CD4-positive, CD25-positive, alpha-beta regulatory T cell (primary cell): Measurements from ENCODE around the gene LIMS1. TPM values are rescaled to one million over a fixed set of nuclear protein-coding genes. Genes with fewer than 3 reads are reported as not detected.
"Not testable (repeated sequence)": the region's sequence is repeated elsewhere in the genome, so short reads cannot be mapped to it uniquely, and the experiment has no call there.

ENCODE experiments used
- ATAC-seq, 2 donors: fragments of 150-1000 bp; cut with Tn5 transposase; one replicate each; pipeline ENCODE4 v1.10.0; 2021; ENCODE audit warnings: low read depth in 2 of 2, moderate number of reproducible peaks in 2 of 2, moderate library complexity in 1 of 2
- DNase-seq, 3 donors: peaks; one replicate each; pipeline versions ENCODE4 v3.0.0 to v3.0.0-alpha.2; 2012 to 2022; ENCODE audit warnings: mixed read lengths in 1 of 3
- H3K27ac ChIP-seq: one replicate; pipeline ENCODE4 v1.7.0; 2013; ENCODE audit warnings: mild to moderate bottlenecking, low read length; ENCODE audit not compliant: insufficient read depth, poor library complexity, severe bottlenecking
- H3K27me3 ChIP-seq: one replicate; pipeline ENCODE4 v1.7.0; 2013; ENCODE audit warnings: low read length; ENCODE audit not compliant: control insufficient read depth, insufficient read depth
- H3K36me3 ChIP-seq: one replicate; pipeline ENCODE4 v1.7.0; 2013; ENCODE audit warnings: mild to moderate bottlenecking, low read length, moderate library complexity; ENCODE audit not compliant: control insufficient read depth, insufficient read depth
- H3K4me1 ChIP-seq: 2 replicates; pipeline ENCODE4 v1.7.0; 2013; ENCODE audit warnings: mild to moderate bottlenecking, low read length; ENCODE audit not compliant: insufficient read depth, control insufficient read depth, poor library complexity, severe bottlenecking
- H3K4me3 ChIP-seq: one replicate; pipeline ENCODE4 v1.7.0; 2013; ENCODE audit warnings: low read depth, mild to moderate bottlenecking, low read length, moderate library complexity
- H3K9me3 ChIP-seq, 2 experiments: 1 replicate in 1 of 2; 2 replicates in 1 of 2; pipeline ENCODE4 v1.7.0; 2013; ENCODE audit warnings: low read length in 2 of 2, mild to moderate bottlenecking in 1 of 2, moderate library complexity in 1 of 2; ENCODE audit not compliant: control insufficient read depth in 2 of 2
- H3K27ac Mint-ChIP-seq, 3 donors: one replicate each; pipeline ENCODE4 v1.8.0; 2020 to 2022; ENCODE audit warnings: mild to moderate bottlenecking in 3 of 3, mixed read lengths in 3 of 3, moderate library complexity in 2 of 3
- H3K27me3 Mint-ChIP-seq: one replicate; pipeline ENCODE4 v1.8.0; 2022; ENCODE audit warnings: mild to moderate bottlenecking, mixed read lengths
- H3K36me3 Mint-ChIP-seq: one replicate; pipeline ENCODE4 v1.8.0; 2020; ENCODE audit warnings: mixed read lengths
- H3K4me1 Mint-ChIP-seq, 4 donors: one replicate each; pipeline ENCODE4 v1.8.0; 2020 to 2022; ENCODE audit warnings: mixed read lengths in 4 of 4, mild to moderate bottlenecking in 1 of 4
- H3K4me3 Mint-ChIP-seq, 4 donors: one replicate each; pipeline ENCODE4 v1.8.0; 2020 to 2022; ENCODE audit warnings: mild to moderate bottlenecking in 4 of 4, mixed read lengths in 4 of 4, moderate library complexity in 3 of 4
- H3K9me3 Mint-ChIP-seq, 7 donors: one replicate each; pipeline ENCODE4 v1.8.0; 2020 to 2022; ENCODE audit warnings: mixed read lengths in 7 of 7, mild to moderate bottlenecking in 3 of 7, moderate library complexity in 2 of 7
- polyA plus RNA-seq, 4 donors: library from polyadenylated mRNA; unstranded; fragments of 300-500 nt; fragmentation: Illumina TruSeq; gene quantifications; one replicate each; pipeline ENCODE4 v1.2.3, GENCODE V29; 2021
- total RNA-seq: library from RNA; stranded (reverse); gene quantifications from one replicate; pipeline ENCODE4 v1.2.3, GENCODE V29; 2022

LIMS1 gene
- total and polyA plus RNA-seq, 5 donors from 2014 or later = 109 to 235 (median 158) TPM

GRCh38 chr2:108595771-108596170 is 61.5 kb downstream of the LIMS1 start:
- H3K27me3 ChIP-seq, H3K27ac ChIP-seq, H3K9me3 Mint-ChIP-seq, H3K36me3 Mint-ChIP-seq, DNase-seq, ATAC-seq, H3K27me3 Mint-ChIP-seq, H3K9me3 ChIP-seq, H3K4me3 ChIP-seq, H3K4me3 Mint-ChIP-seq, H3K4me1 ChIP-seq, H3K36me3 ChIP-seq, H3K27ac Mint-ChIP-seq: not testable (repeated sequence)
- H3K4me1 Mint-ChIP-seq = peaks cover 14 to 23% (median 18%) of the 10 kb centered on the region in 4 donors

GRCh38 chr2:108597105-108597744 is 63.0 kb downstream of the LIMS1 start:
- not testable (repeated sequence) for H3K36me3 Mint-ChIP-seq

GRCh38 chr2:108601199-108601598 is 66.9 kb downstream of the LIMS1 start:
- H3K36me3 Mint-ChIP-seq = not testable (repeated sequence)

More at GRCh38 chr2:108597105-108597744, 63.0 kb downstream of the LIMS1 start:
- H3K4me3 ChIP-seq, H3K27ac ChIP-seq, H3K4me3 Mint-ChIP-seq, H3K27me3 Mint-ChIP-seq, H3K9me3 ChIP-seq, H3K36me3 ChIP-seq, H3K9me3 Mint-ChIP-seq, H3K27me3 ChIP-seq, H3K27ac Mint-ChIP-seq, H3K4me1 ChIP-seq: not testable (repeated sequence)
- peaks cover 10 to 18% (median 14%) of the 10 kb centered on the region in 4 donors for H3K4me1 Mint-ChIP-seq
- ATAC-seq (peak; percentile 79 to 89), DNase-seq (peak in 2 of 3 donors; percentile 46 to 66)

GRCh38 chr2:108602422-108602821 is 68.2 kb downstream of the LIMS1 start:
- Mint-ChIP-seq H3K27me3 (no peaks in the 10 kb centered on the region), H3K4me1 (peaks cover 0 to 19% (median 5%) of the 10 kb centered on the region in 4 donors), H3K4me3 (no peak overlapping the region), H3K27ac (no peak overlapping the region), H3K9me3 (peaks cover 0 to 3% (median 0%) of the 10 kb centered on the region in 7 donors), H3K36me3 (no peaks in the 10 kb centered on the region)
- DNase-seq (no peak), ATAC-seq (no peak)
- no peaks in the 10 kb centered on the region for H3K9me3 ChIP-seq
- H3K27me3 ChIP-seq = no peaks in the 10 kb centered on the region
- no peak overlapping the region for H3K4me3 ChIP-seq
- no peaks in the 10 kb centered on the region for H3K36me3 ChIP-seq
- H3K4me1 ChIP-seq = peaks cover 10% of the 10 kb centered on the region
- H3K27ac ChIP-seq = no peak overlapping the region

More at GRCh38 chr2:108601199-108601598, 66.9 kb downstream of the LIMS1 start:
- not testable (repeated sequence) for H3K27me3 Mint-ChIP-seq, ATAC-seq, H3K4me3 Mint-ChIP-seq, H3K9me3 Mint-ChIP-seq, DNase-seq, H3K9me3 ChIP-seq, H3K27me3 ChIP-seq, H3K4me1 ChIP-seq, H3K27ac Mint-ChIP-seq, H3K4me3 ChIP-seq, H3K36me3 ChIP-seq, H3K27ac ChIP-seq
- peaks cover 0 to 12% (median 5%) of the 10 kb centered on the region in 4 donors for H3K4me1 Mint-ChIP-seq

GRCh38 chr2:108604196-108604595 is 69.9 kb downstream of the LIMS1 start:
- H3K4me3 Mint-ChIP-seq = no peak overlapping the region
- DNase-seq = no peak
- H3K36me3 Mint-ChIP-seq = no peaks in the 10 kb centered on the region
- H3K36me3 ChIP-seq = no peaks in the 10 kb centered on the region
- no peak overlapping the region for H3K27ac Mint-ChIP-seq
- ATAC-seq = no peak
- peaks cover 8 to 29% (median 12%) of the 10 kb centered on the region in 4 donors for H3K4me1 Mint-ChIP-seq
- H3K27ac ChIP-seq = no peak overlapping the region
- no peaks in the 10 kb centered on the region for H3K27me3 Mint-ChIP-seq
- H3K9me3 Mint-ChIP-seq = peaks cover 0 to 1% (median 0%) of the 10 kb centered on the region in 7 donors
- H3K4me1 ChIP-seq = peaks cover 21% of the 10 kb centered on the region
- no peaks in the 10 kb centered on the region for H3K9me3 ChIP-seq
- no peak overlapping the region for H3K4me3 ChIP-seq
- H3K27me3 ChIP-seq = no peaks in the 10 kb centered on the region

GRCh38 chr2:108605947-108606346 is 71.7 kb downstream of the LIMS1 start:
- H3K27me3 Mint-ChIP-seq = no peaks in the 10 kb centered on the region
- no peak overlapping the region for H3K27ac Mint-ChIP-seq
- H3K4me1 ChIP-seq = peaks cover 38% of the 10 kb centered on the region
- peaks cover 16 to 44% (median 23%) of the 10 kb centered on the region in 4 donors for H3K4me1 Mint-ChIP-seq
- DNase-seq (peak in 1 of 3 donors; percentile 25), ATAC-seq (no peak)
- H3K36me3 Mint-ChIP-seq = no peaks in the 10 kb centered on the region
- no peaks in the 10 kb centered on the region for H3K36me3 ChIP-seq
- H3K9me3 Mint-ChIP-seq = peaks cover 0 to 1% (median 0%) of the 10 kb centered on the region in 7 donors
- H3K4me3 ChIP-seq = no peak overlapping the region
- H3K27ac ChIP-seq = no peak overlapping the region
- H3K27me3 ChIP-seq = no peaks in the 10 kb centered on the region
- H3K4me3 Mint-ChIP-seq = peak overlapping the region in 1 of 4 donors; percentile 10
- H3K9me3 ChIP-seq = no peaks in the 10 kb centered on the region

GRCh38 chr2:108607706-108608301 is 73.5 kb downstream of the LIMS1 start:
- H3K36me3 Mint-ChIP-seq = no peaks in the 10 kb centered on the region
- DNase-seq (peak; percentile 7 to 66 (median 50)), ATAC-seq (no peak)
- H3K9me3 Mint-ChIP-seq = peaks cover 0 to 1% (median 0%) of the 10 kb centered on the region in 7 donors
- H3K36me3 ChIP-seq = no peaks in the 10 kb centered on the region
- peak overlapping the region in 1 of 4 donors; percentile 53 for H3K4me3 Mint-ChIP-seq
- no peak overlapping the region for H3K4me3 ChIP-seq
- no peaks in the 10 kb centered on the region for H3K27me3 ChIP-seq
- peaks cover 55% of the 10 kb centered on the region for H3K4me1 ChIP-seq
- peaks cover 24 to 60% (median 37%) of the 10 kb centered on the region in 4 donors for H3K4me1 Mint-ChIP-seq
- no peak overlapping the region for H3K27ac ChIP-seq
- no peaks in the 10 kb centered on the region for H3K27me3 Mint-ChIP-seq
- H3K27ac Mint-ChIP-seq = peak overlapping the region in 1 of 3 donors; percentile 75
- H3K9me3 ChIP-seq = no peaks in the 10 kb centered on the region
